ENCODE measurements around the gene ENOX1.

DNA sequence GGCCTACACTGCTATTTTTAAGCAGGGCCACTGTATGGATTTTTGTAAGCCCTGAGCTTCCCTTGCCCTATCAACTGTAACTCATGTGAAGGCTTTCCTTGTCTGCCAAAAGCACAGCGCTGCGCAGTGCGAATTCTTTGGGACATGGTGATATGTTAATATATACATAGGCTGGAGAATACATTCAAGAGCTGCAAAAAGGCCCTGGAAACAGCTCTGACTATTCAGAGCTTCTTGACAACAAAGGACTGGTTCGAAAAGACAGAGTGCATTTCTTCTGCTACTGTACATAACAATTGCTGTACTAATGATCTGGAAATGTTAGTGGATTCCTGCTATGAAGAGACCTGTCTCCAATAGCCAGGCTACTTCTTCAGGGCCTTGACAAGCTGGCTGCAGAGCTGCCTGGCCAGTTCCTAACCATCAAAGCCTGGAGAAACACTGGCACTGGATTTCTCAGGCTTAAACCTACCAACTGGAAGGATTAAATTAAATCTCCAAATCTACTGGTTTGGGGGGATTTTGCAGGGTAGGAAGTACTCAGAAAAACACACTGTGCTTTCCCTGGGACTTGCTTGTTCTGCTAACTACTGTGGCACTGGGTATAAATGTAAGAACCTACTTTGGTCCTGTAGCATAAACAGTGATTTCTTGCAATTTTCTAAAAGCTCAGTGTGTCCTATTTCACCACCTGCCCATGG is 516.5 kb downstream of the ENOX1 start:
- no peak for TF ChIP-seq CEBPB (tag; IDR thresholded peaks at IDR 0.05)
- TF ChIP-seq ZNF785 (CRISPR knock-in tag; IDR thresholded peaks at IDR 0.05), result no peak
- no peak for TF ChIP-seq CTCF (IDR thresholded peaks at IDR 0.05 in 2 of 3, conservative IDR thresholded peaks at IDR 0.05 in 1 of 3; ENCODE audit: insufficient read depth in 2 of 3, low read depth in 1 of 3, low read length in 3 of 3)
- TF ChIP-seq ERF (CRISPR knock-in tag; IDR thresholded peaks at IDR 0.05), result no peak
- no peak for TF ChIP-seq ZNF324 (CRISPR knock-in tag; IDR thresholded peaks at IDR 0.05)
- no peak for TF ChIP-seq THRAP3 (IDR thresholded peaks at IDR 0.05; ENCODE audit: borderline replicate concordance)
- no peak for TF ChIP-seq XRCC5 (IDR thresholded peaks at IDR 0.05; ENCODE audit: low read depth, low read length)
- TF ChIP-seq PHB2 (IDR thresholded peaks at IDR 0.05; ENCODE audit: low read depth), result no peak
- TF ChIP-seq TCF7L2 (IDR thresholded peaks at IDR 0.05; ENCODE audit: low read depth, low read length), result no peak
- TF ChIP-seq TCF7 (IDR thresholded peaks at IDR 0.05; ENCODE audit: borderline replicate concordance), result no peak
- no peak for TF ChIP-seq RAD21 (CRISPR knock-in tag; conservative IDR thresholded peaks at IDR 0.05 in 1 of 2, IDR thresholded peaks at IDR 0.05 in 1 of 2)
- no peak for TF ChIP-seq TEAD4 (IDR thresholded peaks at IDR 0.05; ENCODE audit: low read length)
- no peak for TF ChIP-seq TEAD4 (CRISPR knock-in tag; IDR thresholded peaks at IDR 0.05; ENCODE audit: borderline replicate concordance)
- no peak for TF ChIP-seq CBX2 (IDR thresholded peaks at IDR 0.05; ENCODE audit: insufficient read depth, low read length, poor library complexity, severe bottlenecking)
